ENCODE results near the gene GAS7. TPM values are rescaled to one million over a fixed set of nuclear protein-coding genes. Genes with fewer than 3 reads are reported as not detected.

Gene GAS7
- total and polyA plus RNA-seq, 12 donors = 19.8 to 111 (median 61.8) TPM

GRCh38 chr17:10229181-10229580 is 30.8 kb upstream of the GAS7 start:
- WGBS, 2 donors = 46 to 56% methylated on average over 2 of the region's 2 CpGs
- Histone ChIP-seq H3K4me1 (no peaks in the 10 kb centered on the region), H3K27me3 (no peaks in the 10 kb centered on the region), H3K27ac (no peak overlapping the region), H3K36me3 (no peaks in the 10 kb centered on the region), H3K4me3 (no peak overlapping the region), H3K9me3 (peaks cover 0 to 7% (median 0%) of the 10 kb centered on the region in 11 donors)
- intact Hi-C loops (cut with DNase I) = loop anchor here in 9 of 10 donors (5.0 to 10.0 kb wide), 4 partner anchors 114 to 307 kb away; no protein-coding TSS in a partner anchor
- TF ChIP-seq CTCF (IDR thresholded peaks at IDR 0.05) = no peak
- no peak for ATAC-seq
- no peak for DNase-seq

- no peak overlapping the region for H3K27ac ChIP-seq
- H3K27me3 ChIP-seq = no peaks in the 10 kb centered on the region
- no peaks in the 10 kb centered on the region for H3K36me3 ChIP-seq
- intact Hi-C loops (cut with DNase I) = loop anchor here (2.0 to 10.0 kb wide), 6 partner anchors 112 to 305 kb away; no protein-coding TSS in a partner anchor
- DNase-seq (peak; percentile 38 to 53), ATAC-seq (peak; percentile 61 to 79 (median 76))
- peak; percentile 62 to 93 (median 74) for TF ChIP-seq CTCF (IDR thresholded peaks at IDR 0.05)
- peaks cover 0 to 19% (median 4%) of the 10 kb centered on the region in 11 donors for H3K9me3 ChIP-seq
- WGBS, 2 donors = 63 to 65% methylated on average over 14 to 15 of the region's 15 CpGs
- H3K4me3 ChIP-seq = no peak overlapping the region
- H3K4me1 ChIP-seq = no peaks in the 10 kb centered on the region
Measured at GRCh38 chr17:10226930-10227695, 28.7 kb upstream of the GAS7 start.

GRCh38 chr17:10224582-10225195 is 26.3 kb upstream of the GAS7 start:
- H3K4me1 ChIP-seq = no peaks in the 10 kb centered on the region
- WGBS, 2 donors = 69 to 75% methylated on average over 8 of the region's 8 CpGs
- intact Hi-C loops (cut with DNase I) = loop anchor here in 9 of 10 donors (5.0 to 10.0 kb wide), 4 partner anchors 110 to 302 kb away; no protein-coding TSS in a partner anchor
- DNase-seq (no peak), ATAC-seq (no peak)
- H3K4me3 ChIP-seq = no peak overlapping the region
- no peak for TF ChIP-seq CTCF (IDR thresholded peaks at IDR 0.05)
- no peaks in the 10 kb centered on the region for H3K36me3 ChIP-seq
- H3K27me3 ChIP-seq = no peaks in the 10 kb centered on the region
- peaks cover 0 to 16% (median 5%) of the 10 kb centered on the region in 11 donors for H3K9me3 ChIP-seq
- H3K27ac ChIP-seq = no peak overlapping the region

- no peak overlapping the region for H3K4me3 ChIP-seq
- no peaks in the 10 kb centered on the region for H3K27me3 ChIP-seq
- no peak for ATAC-seq
- TF ChIP-seq CTCF (IDR thresholded peaks at IDR 0.05) = no peak
- intact Hi-C loops (cut with DNase I) = no loop called here
- H3K36me3 ChIP-seq = no peaks in the 10 kb centered on the region
- no peaks in the 10 kb centered on the region for H3K4me1 ChIP-seq
- no peak for DNase-seq
- H3K27ac ChIP-seq = no peak overlapping the region
- H3K9me3 ChIP-seq = peaks cover 0 to 30% (median 5%) of the 10 kb centered on the region in 11 donors
Measured at GRCh38 chr17:10219193-10219592, 20.8 kb upstream of the GAS7 start.

All from heart right ventricle (tissue), 16 donors.